ENCODE results near the gene NELL2.
"Not testable (repeated sequence)": the region's sequence is repeated elsewhere in the genome, so short reads cannot be mapped to it uniquely, and the experiment has no call there.

Gene NELL2

GRCh38 chr12:44708218-44708617 lies 167.9 kb downstream of the NELL2 start:
- no peaks in the 10 kb centered on the region for H3K4me1 ChIP-seq (ENCODE audit: control insufficient read depth, insufficient read depth, low read length)
- H3K4me3 ChIP-seq (ENCODE audit: low read length): no peak overlapping the region
- H3K27me3 ChIP-seq (ENCODE audit: control insufficient read depth, insufficient read depth, low read length): no peaks in the 10 kb centered on the region
- no peak overlapping the region for H3K27ac ChIP-seq (ENCODE audit: low read depth, low read length)
- H3K36me3 ChIP-seq (ENCODE audit: control insufficient read depth, insufficient read depth, low read length): no peaks in the 10 kb centered on the region
- H3K9ac ChIP-seq (ENCODE audit: low read length): no peak overlapping the region

- H3K27ac ChIP-seq (ENCODE audit: low read depth, low read length): no peak overlapping the region
- H3K4me3 ChIP-seq (ENCODE audit: low read length): no peak overlapping the region
- H3K36me3 ChIP-seq (ENCODE audit: control insufficient read depth, insufficient read depth, low read length): no peaks in the 10 kb centered on the region
- no peaks in the 10 kb centered on the region for H3K27me3 ChIP-seq (ENCODE audit: control insufficient read depth, insufficient read depth, low read length)
- H3K9ac ChIP-seq (ENCODE audit: low read length): no peak overlapping the region
- no peaks in the 10 kb centered on the region for H3K4me1 ChIP-seq (ENCODE audit: control insufficient read depth, insufficient read depth, low read length)
Observed at GRCh38 chr12:44703182-44703910, 172.8 kb downstream of the NELL2 start.

- Histone ChIP-seq H3K4me1 (ENCODE audit: control insufficient read depth, insufficient read depth, low read length) (no peaks in the 10 kb centered on the region), H3K27me3 (ENCODE audit: control insufficient read depth, insufficient read depth, low read length) (no peaks in the 10 kb centered on the region), H3K27ac (ENCODE audit: low read depth, low read length) (no peak overlapping the region)
Observed at GRCh38 chr12:44697511-44697910, 178.6 kb downstream of the NELL2 start.

GRCh38 chr12:44696542-44696941 lies 179.6 kb downstream of the NELL2 start:
- H3K4me3 ChIP-seq (ENCODE audit: low read length): no peak overlapping the region
- H3K27ac ChIP-seq (ENCODE audit: low read depth, low read length): no peak overlapping the region
- H3K9ac ChIP-seq (ENCODE audit: low read length): no peak overlapping the region
- no peaks in the 10 kb centered on the region for H3K4me1 ChIP-seq (ENCODE audit: control insufficient read depth, insufficient read depth, low read length)
- no peaks in the 10 kb centered on the region for H3K36me3 ChIP-seq (ENCODE audit: control insufficient read depth, insufficient read depth, low read length)
- no peaks in the 10 kb centered on the region for H3K27me3 ChIP-seq (ENCODE audit: control insufficient read depth, insufficient read depth, low read length)

More at GRCh38 chr12:44697511-44697910, 178.6 kb downstream of the NELL2 start:
- Histone ChIP-seq H3K4me3 (ENCODE audit: low read length) (no peak overlapping the region), H3K9ac (ENCODE audit: low read length) (no peak overlapping the region), H3K36me3 (ENCODE audit: control insufficient read depth, insufficient read depth, low read length) (no peaks in the 10 kb centered on the region)

- H3K9ac ChIP-seq (ENCODE audit: low read length): no peak overlapping the region
- H3K36me3 ChIP-seq (ENCODE audit: control insufficient read depth, insufficient read depth, low read length): no peaks in the 10 kb centered on the region
- no peaks in the 10 kb centered on the region for H3K4me1 ChIP-seq (ENCODE audit: control insufficient read depth, insufficient read depth, low read length)
- H3K4me3 ChIP-seq (ENCODE audit: low read length): no peak overlapping the region
- no peak overlapping the region for H3K27ac ChIP-seq (ENCODE audit: low read depth, low read length)
- H3K27me3 ChIP-seq (ENCODE audit: control insufficient read depth, insufficient read depth, low read length): no peaks in the 10 kb centered on the region
Observed at GRCh38 chr12:44694017-44694416, 182.1 kb downstream of the NELL2 start.

- H3K4me3 ChIP-seq (ENCODE audit: low read length): no peak overlapping the region
- no peak overlapping the region for H3K9ac ChIP-seq (ENCODE audit: low read length)
Observed at GRCh38 chr12:44689587-44689986, 186.5 kb downstream of the NELL2 start.

GRCh38 chr12:44686821-44687432 lies 189.2 kb downstream of the NELL2 start:
- not testable (repeated sequence) for H3K27me3 ChIP-seq (ENCODE audit: control insufficient read depth, insufficient read depth, low read length); H3K4me1 ChIP-seq (ENCODE audit: control insufficient read depth, insufficient read depth, low read length); H3K9ac ChIP-seq (ENCODE audit: low read length); H3K27ac ChIP-seq (ENCODE audit: low read depth, low read length); H3K36me3 ChIP-seq (ENCODE audit: control insufficient read depth, insufficient read depth, low read length); H3K4me3 ChIP-seq (ENCODE audit: low read length)

More at GRCh38 chr12:44689587-44689986, 186.5 kb downstream of the NELL2 start:
- no peaks in the 10 kb centered on the region for H3K4me1 ChIP-seq (ENCODE audit: control insufficient read depth, insufficient read depth, low read length)
- H3K27ac ChIP-seq (ENCODE audit: low read depth, low read length): no peak overlapping the region
- H3K36me3 ChIP-seq (ENCODE audit: control insufficient read depth, insufficient read depth, low read length): no peaks in the 10 kb centered on the region
- no peaks in the 10 kb centered on the region for H3K27me3 ChIP-seq (ENCODE audit: control insufficient read depth, insufficient read depth, low read length)

GRCh38 chr12:44677724-44678123 lies 198.4 kb downstream of the NELL2 start:
- Histone ChIP-seq H3K4me3 (ENCODE audit: low read length) (no peak overlapping the region), H3K9ac (ENCODE audit: low read length) (no peak overlapping the region), H3K27ac (ENCODE audit: low read depth, low read length) (no peak overlapping the region), H3K27me3 (ENCODE audit: control insufficient read depth, insufficient read depth, low read length) (no peaks in the 10 kb centered on the region), H3K36me3 (ENCODE audit: control insufficient read depth, insufficient read depth, low read length) (no peaks in the 10 kb centered on the region), H3K4me1 (ENCODE audit: control insufficient read depth, insufficient read depth, low read length) (no peaks in the 10 kb centered on the region)

- H3K4me1 ChIP-seq (ENCODE audit: control insufficient read depth, insufficient read depth, low read length): no peaks in the 10 kb centered on the region
- H3K27me3 ChIP-seq (ENCODE audit: control insufficient read depth, insufficient read depth, low read length): no peaks in the 10 kb centered on the region
- H3K36me3 ChIP-seq (ENCODE audit: control insufficient read depth, insufficient read depth, low read length): no peaks in the 10 kb centered on the region
- H3K9ac ChIP-seq (ENCODE audit: low read length): no peak overlapping the region
- no peak overlapping the region for H3K27ac ChIP-seq (ENCODE audit: low read depth, low read length)
- no peak overlapping the region for H3K4me3 ChIP-seq (ENCODE audit: low read length)
Observed at GRCh38 chr12:44674875-44675274, 201.2 kb downstream of the NELL2 start.

GRCh38 chr12:44673811-44674210 lies 202.3 kb downstream of the NELL2 start:
- Histone ChIP-seq H3K4me1 (ENCODE audit: control insufficient read depth, insufficient read depth, low read length) (no peaks in the 10 kb centered on the region), H3K27me3 (ENCODE audit: control insufficient read depth, insufficient read depth, low read length) (no peaks in the 10 kb centered on the region), H3K9ac (ENCODE audit: low read length) (no peak overlapping the region), H3K4me3 (ENCODE audit: low read length) (no peak overlapping the region), H3K36me3 (ENCODE audit: control insufficient read depth, insufficient read depth, low read length) (no peaks in the 10 kb centered on the region), H3K27ac (ENCODE audit: low read depth, low read length) (no peak overlapping the region)

GRCh38 chr12:44672042-44672441 lies 204.1 kb downstream of the NELL2 start:
- no peaks in the 10 kb centered on the region for H3K4me1 ChIP-seq (ENCODE audit: control insufficient read depth, insufficient read depth, low read length)
- H3K4me3 ChIP-seq (ENCODE audit: low read length): no peak overlapping the region
- H3K27me3 ChIP-seq (ENCODE audit: control insufficient read depth, insufficient read depth, low read length): no peaks in the 10 kb centered on the region
- H3K27ac ChIP-seq (ENCODE audit: low read depth, low read length): no peak overlapping the region
- no peaks in the 10 kb centered on the region for H3K36me3 ChIP-seq (ENCODE audit: control insufficient read depth, insufficient read depth, low read length)
- H3K9ac ChIP-seq (ENCODE audit: low read length): no peak overlapping the region

- Histone ChIP-seq H3K27me3 (ENCODE audit: control insufficient read depth, insufficient read depth, low read length) (no peaks in the 10 kb centered on the region), H3K27ac (ENCODE audit: low read depth, low read length) (no peak overlapping the region), H3K4me1 (ENCODE audit: control insufficient read depth, insufficient read depth, low read length) (no peaks in the 10 kb centered on the region), H3K36me3 (ENCODE audit: control insufficient read depth, insufficient read depth, low read length) (no peaks in the 10 kb centered on the region), H3K9ac (ENCODE audit: low read length) (no peak overlapping the region), H3K4me3 (ENCODE audit: low read length) (no peak overlapping the region)
Observed at GRCh38 chr12:44668443-44668842, 207.7 kb downstream of the NELL2 start.

GRCh38 chr12:44667461-44667860 lies 208.7 kb downstream of the NELL2 start:
- Histone ChIP-seq H3K4me1 (ENCODE audit: control insufficient read depth, insufficient read depth, low read length) (no peaks in the 10 kb centered on the region), H3K27me3 (ENCODE audit: control insufficient read depth, insufficient read depth, low read length) (no peaks in the 10 kb centered on the region), H3K27ac (ENCODE audit: low read depth, low read length) (no peak overlapping the region), H3K36me3 (ENCODE audit: control insufficient read depth, insufficient read depth, low read length) (no peaks in the 10 kb centered on the region), H3K4me3 (ENCODE audit: low read length) (no peak overlapping the region), H3K9ac (ENCODE audit: low read length) (no peak overlapping the region)
